Peyer's patch (tissue), 4 donors: ENCODE data around the gene CSH1. TPM values are rescaled to one million over a fixed set of nuclear protein-coding genes. Genes with fewer than 3 reads are reported as not detected.
A peak's percentile ranks its signal among the peaks of the same experiment; 100 is the strongest.

Experiments used
- DNase-seq, 3 donors: peaks; one replicate each; pipeline ENCODE4 v3.0.0-alpha.2; 2017 to 2019
- H3K27ac ChIP-seq, 4 donors: fragments of 200-600 bp; sonication (generic); one replicate each; pipeline ENCODE4 v1.5.1; 2016 to 2019
- H3K27me3 ChIP-seq, 2 donors: fragments of 200-600 bp; sonication (generic); one replicate each; pipeline ENCODE4 v1.5.1; 2019
- H3K36me3 ChIP-seq, 3 donors: fragments of 200-600 bp; sonication (generic); one replicate each; pipeline ENCODE4 v1.5.1; 2016 to 2019
- H3K4me1 ChIP-seq, 4 donors: fragments of 200-600 bp; sonication (generic); one replicate each; pipeline ENCODE4 v1.5.1; 2016 to 2019
- H3K4me3 ChIP-seq, 4 donors: fragments of 200-600 bp; sonication (generic); 1 replicate in 3 of 4; 2 replicates in 1 of 4; pipeline ENCODE4 v1.5.1; 2016 to 2019; ENCODE audit warnings: mild to moderate bottlenecking in 1 of 4
- H3K9me3 ChIP-seq, 4 donors: fragments of 200-600 bp; sonication (generic); one replicate each; pipeline ENCODE4 v1.5.1; 2016 to 2019; ENCODE audit warnings: mild to moderate bottlenecking in 1 of 4
- CTCF ChIP-seq, 6 experiments: fragments of 450-650 bp in 4 of 6; fragments of 200-600 bp in 2 of 6; sonication (generic) in 1 of 6; IDR thresholded peaks; one replicate each; pipeline ENCODE4 v1.5.1; 2017 to 2019; ENCODE audit warnings: antibody characterized with exemption in 6 of 6, mild to moderate bottlenecking in 3 of 6, moderate library complexity in 1 of 6
- POLR2A ChIP-seq, 2 donors: fragments of 450-650 bp; IDR thresholded peaks; one replicate each; pipeline ENCODE4 v1.5.1; 2017; ENCODE audit warnings: antibody characterized with exemption in 2 of 2, mild to moderate bottlenecking in 2 of 2, moderate library complexity in 2 of 2
- total RNA-seq, 4 donors: library from RNA; depleted of rRNA; stranded (reverse); fragments of >200 nt; gene quantifications; one replicate each; pipeline ENCODE4 v1.1.0, GENCODE V29; 2016

The CSH1 gene
- total RNA-seq, 4 donors from 2014 or later: not detected

- Histone ChIP-seq H3K9me3 (no peaks in the 10 kb centered on the region), H3K27me3 (no peaks in the 10 kb centered on the region), H3K36me3 (no peaks in the 10 kb centered on the region), H3K4me3 (peak overlapping the region; percentile 32 to 63 (median 42)), H3K27ac (peak overlapping the region; percentile 52 to 91 (median 60)), H3K4me1 (peaks cover 0 to 13% (median 5%) of the 10 kb centered on the region in 4 donors)
- TF ChIP-seq CTCF (IDR thresholded peaks at IDR 0.05) (no peak), POLR2A (IDR thresholded peaks at IDR 0.05) (no peak)
- DNase-seq: peak; percentile 66 to 93 (median 93)
These were observed 34.7 kb upstream of the CSH1 start for GRCh38 chr17:63930951-63931575.

GRCh38 chr17:63929860-63930766 lies 33.7 kb upstream of the CSH1 start:
- Histone ChIP-seq H3K4me3 (peak overlapping the region in 2 of 4 donors; percentile 49 to 63), H3K36me3 (no peaks in the 10 kb centered on the region), H3K4me1 (peaks cover 0 to 13% (median 5%) of the 10 kb centered on the region in 4 donors), H3K27ac (peak overlapping the region in 2 of 4 donors; percentile 25 to 91), H3K27me3 (no peaks in the 10 kb centered on the region), H3K9me3 (no peaks in the 10 kb centered on the region)
- TF ChIP-seq CTCF (IDR thresholded peaks at IDR 0.05) (no peak), POLR2A (IDR thresholded peaks at IDR 0.05) (no peak)
- no peak for DNase-seq

- TF ChIP-seq CTCF (IDR thresholded peaks at IDR 0.05) (no peak), POLR2A (IDR thresholded peaks at IDR 0.05) (no peak)
- Histone ChIP-seq H3K4me3 (peak overlapping the region in 1 of 4 donors; percentile 63), H3K9me3 (no peaks in the 10 kb centered on the region), H3K27ac (peak overlapping the region in 1 of 4 donors; percentile 91), H3K36me3 (no peaks in the 10 kb centered on the region), H3K4me1 (peaks cover 0 to 13% (median 5%) of the 10 kb centered on the region in 4 donors), H3K27me3 (no peaks in the 10 kb centered on the region)
- no peak for DNase-seq
These were observed 32.8 kb upstream of the CSH1 start for GRCh38 chr17:63928966-63929695.

- Histone ChIP-seq H3K27me3 (no peaks in the 10 kb centered on the region), H3K27ac (peak overlapping the region in 1 of 4 donors; percentile 91), H3K36me3 (no peaks in the 10 kb centered on the region), H3K4me3 (peak overlapping the region in 1 of 4 donors; percentile 63), H3K4me1 (peaks cover 0 to 13% (median 5%) of the 10 kb centered on the region in 4 donors), H3K9me3 (no peaks in the 10 kb centered on the region)
- TF ChIP-seq POLR2A (IDR thresholded peaks at IDR 0.05): no peak
- no peak for TF ChIP-seq CTCF (IDR thresholded peaks at IDR 0.05)
- DNase-seq: no peak
These were observed 31.8 kb upstream of the CSH1 start for GRCh38 chr17:63928172-63928666.

GRCh38 chr17:63927464-63928171 lies 31.2 kb upstream of the CSH1 start:
- peak in 1 of 3 donors; percentile 70 for DNase-seq
- TF ChIP-seq CTCF (IDR thresholded peaks at IDR 0.05) (no peak), POLR2A (IDR thresholded peaks at IDR 0.05) (no peak)

More at GRCh38 chr17:63927464-63928171, 31.2 kb upstream of the CSH1 start:
- Histone ChIP-seq H3K27ac (peak overlapping the region in 1 of 4 donors; percentile 91), H3K27me3 (no peaks in the 10 kb centered on the region), H3K4me3 (no peak overlapping the region), H3K9me3 (no peaks in the 10 kb centered on the region), H3K4me1 (peaks cover 0 to 13% (median 5%) of the 10 kb centered on the region in 4 donors), H3K36me3 (no peaks in the 10 kb centered on the region)
